GM23338 (cell line): ENCODE results near the gene CCDC194. TPM values are rescaled to one million over a fixed set of nuclear protein-coding genes. Genes with fewer than 3 reads are reported as not detected.

Source experiments
- ATAC-seq: fragments of 200-7000 bp; cut with Tn5 transposase; 3 replicates; pipeline ENCODE4 v1.9.1; 2020
- DNase-seq: peaks from one replicate; pipeline ENCODE4 v3.0.0-alpha.2; 2015; ENCODE audit warnings: low spot score
- H2AFZ ChIP-seq: fragments of 200-600 bp; sonication (generic); 2 replicates; pipeline ENCODE4 v1.8.0; 2016; ENCODE audit warnings: antibody characterized with exemption, mild to moderate bottlenecking, moderate library complexity
- H3F3A ChIP-seq: fragments of 200-600 bp; sonication (generic); replicated peaks from 2 replicates; pipeline ENCODE4 v1.8.0; 2017; ENCODE audit warnings: antibody characterized with exemption, mixed run types, low read depth
- H3K27ac ChIP-seq: fragments of 200-600 bp; sonication (generic); 2 replicates; pipeline ENCODE4 v1.6.1; 2016; ENCODE audit warnings: low read depth
- H3K27me3 ChIP-seq: fragments of 200-600 bp; sonication (generic); 2 replicates; pipeline ENCODE4 v1.8.0; 2016; ENCODE audit warnings: mild to moderate bottlenecking, mixed run types, moderate library complexity; ENCODE audit not compliant: insufficient read depth
- H3K36me3 ChIP-seq: fragments of 200-600 bp; sonication (generic); 2 replicates; pipeline ENCODE4 v1.8.0; 2016; ENCODE audit warnings: mild to moderate bottlenecking; ENCODE audit not compliant: insufficient read depth
- H3K4me1 ChIP-seq: fragments of 200-600 bp; sonication (generic); 2 replicates; pipeline ENCODE4 v1.8.0; 2016; ENCODE audit warnings: mild to moderate bottlenecking, moderate library complexity; ENCODE audit not compliant: insufficient read depth
- H3K4me2 ChIP-seq: fragments of 200-600 bp; sonication (generic); 2 replicates; pipeline ENCODE4 v1.7.1; 2017; ENCODE audit warnings: mixed run types
- H3K4me3 ChIP-seq: fragments of 200-600 bp; sonication (generic); 2 replicates; pipeline ENCODE4 v1.6.1; 2016; ENCODE audit warnings: mixed run types
- H3K79me2 ChIP-seq: fragments of 200-600 bp; sonication (generic); replicated peaks from 2 replicates; pipeline ENCODE4 v1.8.0; 2017; ENCODE audit warnings: mild to moderate bottlenecking; ENCODE audit not compliant: insufficient read depth
- H3K9me2 ChIP-seq: fragments of 200-600 bp; sonication (generic); 2 replicates; pipeline ENCODE4 v1.8.0; 2017; ENCODE audit not compliant: insufficient read depth
- H4K20me1 ChIP-seq: fragments of 200-600 bp; sonication (generic); replicated peaks from 2 replicates; pipeline ENCODE4 v1.8.0; 2017; ENCODE audit warnings: mild to moderate bottlenecking; ENCODE audit not compliant: insufficient read depth
- H3K27ac Mint-ChIP-seq: 2 replicates; pipeline ENCODE4 v1.8.0; 2020; ENCODE audit warnings: inconsistent platforms, mild to moderate bottlenecking, moderate library complexity, mixed read lengths
- H3K27me3 Mint-ChIP-seq: 3 replicates; pipeline ENCODE4 v1.8.0; 2022; ENCODE audit warnings: low read depth, mild to moderate bottlenecking, moderate library complexity, mixed read lengths, inconsistent platforms; ENCODE audit not compliant: insufficient read depth, poor library complexity
- H3K36me3 Mint-ChIP-seq: 3 replicates; pipeline ENCODE4 v1.8.0; 2021; ENCODE audit warnings: low read depth, mild to moderate bottlenecking, inconsistent platforms, moderate library complexity, mixed read lengths
- H3K4me1 Mint-ChIP-seq: 3 replicates; pipeline ENCODE4 v1.8.0; 2020; ENCODE audit warnings: mild to moderate bottlenecking, inconsistent platforms, mixed read lengths
- H3K4me3 Mint-ChIP-seq: 3 replicates; pipeline ENCODE4 v1.8.0; 2021; ENCODE audit warnings: moderate library complexity, mild to moderate bottlenecking, inconsistent platforms, mixed read lengths
- H3K9me3 Mint-ChIP-seq: 3 replicates; pipeline ENCODE4 v1.8.0; 2020; ENCODE audit warnings: moderate library complexity, mild to moderate bottlenecking, inconsistent platforms, mixed read lengths
- CTCF ChIP-seq, 2 experiments: fragments of 200-600 bp in 1 of 2; sonication (generic) in 1 of 2; conservative IDR thresholded peaks; 2 replicates each; pipeline versions ENCODE4 v1.5.1 to v1.6.1; 2016 to 2017; ENCODE audit warnings: antibody characterized with exemption in 2 of 2, low read depth in 2 of 2, mild to moderate bottlenecking in 2 of 2, moderate library complexity in 1 of 2
- ETS1 ChIP-seq: IDR thresholded peaks from 2 replicates; pipeline ENCODE4 v1.6.1; 2016; ENCODE audit warnings: antibody characterized with exemption
- EZH2phosphoT487 ChIP-seq: fragments of 200-600 bp; sonication (generic); IDR thresholded peaks from one replicate; pipeline ENCODE4 v1.8.1; 2018; ENCODE audit warnings: antibody characterized with exemption; ENCODE audit not compliant: unreplicated experiment
- REST ChIP-seq: IDR thresholded peaks from one replicate; pipeline ENCODE4 v1.6.1; 2018; ENCODE audit warnings: antibody characterized with exemption; ENCODE audit not compliant: unreplicated experiment
- ZNF114 ChIP-seq: fragments of 250-450 bp; sonication (Bioruptor Pico); IDR thresholded peaks from 2 replicates; pipeline ENCODE4 v1.5.0; 2020; ENCODE audit warnings: mild to moderate bottlenecking, moderate library complexity
- ZNF331 ChIP-seq: fragments of 250-450 bp; sonication (Bioruptor Pico); IDR thresholded peaks from 2 replicates; pipeline ENCODE4 v1.5.0; 2020; ENCODE audit warnings: low read depth, mild to moderate bottlenecking, moderate library complexity
- ZNF462 ChIP-seq: fragments of 250-450 bp; sonication (Bioruptor Pico); IDR thresholded peaks from 2 replicates; pipeline ENCODE4 v1.5.0; 2020; ENCODE audit warnings: mild to moderate bottlenecking, moderate library complexity
- polyA plus RNA-seq: library from polyadenylated mRNA; unstranded; fragments of >200 nt; fragmentation: Nextera tagmentation; extraction: Ambion mirVana; gene quantifications from 2 replicates; pipeline ENCODE4 v1.2.1, GENCODE V29; 2016
- total RNA-seq: library from RNA; depleted of rRNA; stranded (reverse); fragments of >200 nt; shearing (Covaris generic); gene quantifications from 2 replicates; pipeline ENCODE4 v1.2.3, GENCODE V29; 2014

The CCDC194 gene
- total and polyA plus RNA-seq, 2 experiments from 2014 or later = 0.49 TPM; not detected in 1

- H3K4me3 Mint-ChIP-seq = peak overlapping the region; percentile 86
- peaks cover 24% of the 10 kb centered on the region for H3K27me3 Mint-ChIP-seq
- Histone ChIP-seq H3K4me1 (peaks cover 19% of the 10 kb centered on the region), H3F3A (0 out of 2 replicates have a peak, but pooled peaks cover 4% of the 10 kb centered on the region), H3K9me2 (no peaks in the 10 kb centered on the region), H3K4me2 (peak overlapping the region; percentile 88), H2AFZ (peak overlapping the region; percentile 85), H4K20me1 (no peaks in the 10 kb centered on the region), H3K79me2 (no peaks in the 10 kb centered on the region), H3K27me3 (peaks cover 18% of the 10 kb centered on the region), H3K36me3 (no peaks in the 10 kb centered on the region), H3K4me3 (peak overlapping the region; percentile 70), H3K27ac (no peak overlapping the region)
- DNase-seq (peak; percentile 68), ATAC-seq (peak; percentile 34)
- H3K36me3 Mint-ChIP-seq = no peaks in the 10 kb centered on the region; the same call in 1 of the 3 replicates
- peaks cover 28% of the 10 kb centered on the region for H3K4me1 Mint-ChIP-seq
- no peak for TF ChIP-seq EZH2phosphoT487
- TF ChIP-seq ZNF462 (CRISPR knock-in tag) = no peak
- TF ChIP-seq ETS1 = no peak
- TF ChIP-seq ZNF331 (CRISPR knock-in tag) = no peak
- TF ChIP-seq ZNF114 (CRISPR knock-in tag) = no peak
- no peak for TF ChIP-seq REST
- peak in 1 of 2 experiments; percentile 61; a peak in 3 of 4 replicates for TF ChIP-seq CTCF (conservative IDR thresholded peaks at IDR 0.05; ENCODE audit: low read depth in 2 of 2)
- H3K9me3 Mint-ChIP-seq = no peaks in the 10 kb centered on the region
- H3K27ac Mint-ChIP-seq = no peak overlapping the region; the same call in 1 of the 2 replicates
Observed at GRCh38 chr19:17420475-17420924, 26.5 kb upstream of the CCDC194 start.
